ENCODE data around the gene SLIT3. TPM values are rescaled to one million over a fixed set of nuclear protein-coding genes. Genes with fewer than 3 reads are reported as not detected.

The SLIT3 gene
- total and polyA plus RNA-seq, 2 donors from 2014 or later: 14.5 to 54.1 TPM

DNA sequence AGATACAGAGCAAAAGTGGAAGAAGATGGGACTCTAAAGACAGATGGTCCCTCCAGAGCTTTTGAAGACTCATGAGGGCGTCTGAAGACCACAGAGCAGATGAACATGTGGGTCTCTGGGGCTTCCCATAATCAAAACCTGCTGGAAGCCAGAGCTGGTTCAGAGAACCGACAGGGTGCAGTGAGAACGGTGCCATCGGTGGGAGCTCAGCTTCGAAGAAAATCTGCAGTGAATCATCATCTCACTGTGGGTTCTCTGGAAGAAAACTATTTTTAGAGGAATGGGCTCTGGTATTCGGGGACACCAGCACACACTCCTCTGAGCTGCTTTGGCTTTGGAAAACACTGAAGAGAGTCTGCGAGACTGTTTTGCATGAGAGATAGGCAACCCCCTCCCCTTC is 499.4 kb downstream of the SLIT3 start:
- H3K4me3 ChIP-seq (ENCODE audit: low read length in 3 of 3): no peak overlapping the region
- TF ChIP-seq, protein P1, sequence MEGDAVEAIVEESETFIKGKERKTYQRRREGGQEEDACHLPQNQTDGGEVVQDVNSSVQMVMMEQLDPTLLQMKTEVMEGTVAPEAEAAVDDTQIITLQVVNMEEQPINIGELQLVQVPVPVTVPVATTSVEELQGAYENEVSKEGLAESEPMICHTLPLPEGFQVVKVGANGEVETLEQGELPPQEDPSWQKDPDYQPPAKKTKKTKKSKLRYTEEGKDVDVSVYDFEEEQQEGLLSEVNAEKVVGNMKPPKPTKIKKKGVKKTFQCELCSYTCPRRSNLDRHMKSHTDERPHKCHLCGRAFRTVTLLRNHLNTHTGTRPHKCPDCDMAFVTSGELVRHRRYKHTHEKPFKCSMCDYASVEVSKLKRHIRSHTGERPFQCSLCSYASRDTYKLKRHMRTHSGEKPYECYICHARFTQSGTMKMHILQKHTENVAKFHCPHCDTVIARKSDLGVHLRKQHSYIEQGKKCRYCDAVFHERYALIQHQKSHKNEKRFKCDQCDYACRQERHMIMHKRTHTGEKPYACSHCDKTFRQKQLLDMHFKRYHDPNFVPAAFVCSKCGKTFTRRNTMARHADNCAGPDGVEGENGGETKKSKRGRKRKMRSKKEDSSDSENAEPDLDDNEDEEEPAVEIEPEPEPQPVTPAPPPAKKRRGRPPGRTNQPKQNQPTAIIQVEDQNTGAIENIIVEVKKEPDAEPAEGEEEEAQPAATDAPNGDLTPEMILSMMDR (IDR thresholded peaks at IDR 0.05; ENCODE audit: borderline replicate concordance, extremely low read depth, insufficient read depth): no peak
- H3K36me3 ChIP-seq (ENCODE audit: control insufficient read depth in 2 of 3, insufficient read depth in 3 of 3, low read length in 3 of 3): no peaks in the 10 kb centered on the region
- FAIRE-seq (no peak), DNase-seq (no peak)
- no peaks in the 10 kb centered on the region for H3K27me3 ChIP-seq (ENCODE audit: control insufficient read depth, insufficient read depth, low read length)
- no peaks in the 10 kb centered on the region for H3K9me3 ChIP-seq (ENCODE audit: control insufficient read depth in 2 of 3, insufficient read depth in 1 of 3, low read length in 3 of 3)
- intact Hi-C loops (cut with DNase I): no loop called here
- H3K27ac ChIP-seq (ENCODE audit: low read depth in 2 of 2, low read length in 2 of 2): no peak overlapping the region
- H3K4me1 ChIP-seq (ENCODE audit: control insufficient read depth in 2 of 3, insufficient read depth in 2 of 3, low read depth in 1 of 3, low read length in 3 of 3): no peaks in the 10 kb centered on the region
- no peak overlapping the region for H3K9ac ChIP-seq (ENCODE audit: low read length in 3 of 3)

DNA sequence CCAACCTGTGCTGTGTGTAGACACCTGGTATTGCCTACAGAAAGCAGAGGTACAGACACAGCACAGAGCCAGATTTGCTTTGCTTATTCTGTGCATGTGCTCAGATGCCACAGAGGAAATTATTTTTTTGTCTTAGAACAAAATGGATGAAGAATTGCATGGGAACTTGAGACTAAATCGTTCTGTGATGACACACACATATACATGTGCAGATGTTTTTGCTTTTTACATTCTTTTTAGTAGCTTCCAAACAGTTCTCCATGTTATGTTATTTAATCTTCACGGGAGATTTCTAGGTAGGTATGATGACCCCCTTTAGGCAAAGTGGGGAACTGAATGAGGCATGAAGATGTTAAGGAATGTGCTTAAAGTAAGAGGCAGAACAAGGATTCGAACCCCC is 500.2 kb downstream of the SLIT3 start:
- Histone ChIP-seq H3K4me3 (ENCODE audit: low read length in 3 of 3) (no peak overlapping the region), H3K27me3 (ENCODE audit: control insufficient read depth, insufficient read depth, low read length) (no peaks in the 10 kb centered on the region), H3K27ac (ENCODE audit: low read depth in 2 of 2, low read length in 2 of 2) (no peak overlapping the region), H3K4me1 (ENCODE audit: control insufficient read depth in 2 of 3, insufficient read depth in 2 of 3, low read depth in 1 of 3, low read length in 3 of 3) (no peaks in the 10 kb centered on the region), H3K9me3 (ENCODE audit: control insufficient read depth in 2 of 3, insufficient read depth in 1 of 3, low read length in 3 of 3) (no peaks in the 10 kb centered on the region), H3K36me3 (ENCODE audit: control insufficient read depth in 2 of 3, insufficient read depth in 3 of 3, low read length in 3 of 3) (no peaks in the 10 kb centered on the region), H3K9ac (ENCODE audit: low read length in 3 of 3) (no peak overlapping the region)
- FAIRE-seq: no peak
- DNase-seq: no peak
- TF ChIP-seq, protein P1 (IDR thresholded peaks at IDR 0.05; ENCODE audit: borderline replicate concordance, extremely low read depth, insufficient read depth): no peak
- intact Hi-C loops (cut with DNase I): no loop called here

DNA sequence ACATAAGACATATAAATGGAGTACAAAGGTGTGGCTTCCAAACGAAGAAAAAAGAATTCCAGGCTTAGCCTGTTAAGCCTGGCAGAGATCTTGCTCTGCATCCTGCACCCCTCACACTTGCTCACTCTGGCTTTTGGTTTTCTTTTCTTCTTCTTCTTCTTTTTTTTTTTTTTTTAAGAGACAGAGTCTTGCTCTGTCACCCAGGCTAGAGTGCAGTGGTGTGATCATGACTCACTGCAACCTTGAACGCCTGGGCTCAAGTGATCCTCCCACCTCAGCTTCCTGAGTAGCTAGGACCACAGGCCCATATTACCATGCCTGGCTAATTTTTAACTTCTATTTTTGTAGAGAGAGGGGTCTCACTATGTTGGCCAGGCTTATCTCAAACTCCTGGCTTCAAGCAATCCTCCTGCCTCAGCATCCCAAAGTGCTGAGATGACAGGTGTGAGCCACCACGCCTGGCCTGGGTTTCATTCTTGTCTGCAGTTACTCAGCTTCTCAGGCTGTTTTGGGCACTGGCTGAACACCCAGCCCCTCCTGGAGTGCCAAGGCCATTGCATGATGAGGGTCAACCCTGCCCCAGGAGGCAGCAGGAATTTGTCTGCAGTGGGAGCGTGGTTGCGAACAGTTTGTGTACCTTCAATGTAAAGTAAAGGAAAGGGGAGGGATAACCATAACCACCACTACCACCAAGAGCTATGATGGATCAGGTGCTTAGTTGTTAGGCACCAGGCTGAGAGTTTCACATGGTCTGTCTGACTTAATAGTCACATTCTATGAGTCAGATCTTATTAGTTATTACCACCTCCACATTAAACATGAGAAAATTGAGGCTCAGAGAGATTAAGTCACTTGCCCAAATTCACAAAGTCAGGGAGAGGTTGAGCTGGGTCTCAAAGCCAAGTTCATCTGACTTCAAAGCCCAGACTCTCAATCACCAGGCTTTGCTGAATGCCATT is 502.6 kb downstream of the SLIT3 start:
- Histone ChIP-seq H3K27ac (ENCODE audit: low read depth in 2 of 2, low read length in 2 of 2) (no peak overlapping the region), H3K4me3 (ENCODE audit: low read length in 3 of 3) (no peak overlapping the region), H3K36me3 (ENCODE audit: control insufficient read depth in 2 of 3, insufficient read depth in 3 of 3, low read length in 3 of 3) (peaks cover 0 to 2% (median 0%) of the 10 kb centered on the region in 3 donors), H3K27me3 (ENCODE audit: control insufficient read depth, insufficient read depth, low read length) (no peaks in the 10 kb centered on the region), H3K9ac (ENCODE audit: low read length in 3 of 3) (no peak overlapping the region), H3K9me3 (ENCODE audit: control insufficient read depth in 2 of 3, insufficient read depth in 1 of 3, low read length in 3 of 3) (no peaks in the 10 kb centered on the region), H3K4me1 (ENCODE audit: control insufficient read depth in 2 of 3, insufficient read depth in 2 of 3, low read depth in 1 of 3, low read length in 3 of 3) (no peaks in the 10 kb centered on the region)
- no peak for DNase-seq
- no peak for FAIRE-seq
- TF ChIP-seq, protein P1 (IDR thresholded peaks at IDR 0.05; ENCODE audit: borderline replicate concordance, extremely low read depth, insufficient read depth): no peak
- intact Hi-C loops (cut with DNase I): no loop called here
